ENCODE results near the gene GJA3.
"Not testable (repeated sequence)": the region's sequence is repeated elsewhere in the genome, so short reads cannot be mapped to it uniquely, and the experiment has no call there.

The GJA3 gene

GRCh38 chr13:20181188-20181587 lies 20.3 kb upstream of the GJA3 start:
- DNase-seq = no peak

GRCh38 chr13:20178156-20178555 lies 17.3 kb upstream of the GJA3 start:
- DNase-seq = no peak

DNA sequence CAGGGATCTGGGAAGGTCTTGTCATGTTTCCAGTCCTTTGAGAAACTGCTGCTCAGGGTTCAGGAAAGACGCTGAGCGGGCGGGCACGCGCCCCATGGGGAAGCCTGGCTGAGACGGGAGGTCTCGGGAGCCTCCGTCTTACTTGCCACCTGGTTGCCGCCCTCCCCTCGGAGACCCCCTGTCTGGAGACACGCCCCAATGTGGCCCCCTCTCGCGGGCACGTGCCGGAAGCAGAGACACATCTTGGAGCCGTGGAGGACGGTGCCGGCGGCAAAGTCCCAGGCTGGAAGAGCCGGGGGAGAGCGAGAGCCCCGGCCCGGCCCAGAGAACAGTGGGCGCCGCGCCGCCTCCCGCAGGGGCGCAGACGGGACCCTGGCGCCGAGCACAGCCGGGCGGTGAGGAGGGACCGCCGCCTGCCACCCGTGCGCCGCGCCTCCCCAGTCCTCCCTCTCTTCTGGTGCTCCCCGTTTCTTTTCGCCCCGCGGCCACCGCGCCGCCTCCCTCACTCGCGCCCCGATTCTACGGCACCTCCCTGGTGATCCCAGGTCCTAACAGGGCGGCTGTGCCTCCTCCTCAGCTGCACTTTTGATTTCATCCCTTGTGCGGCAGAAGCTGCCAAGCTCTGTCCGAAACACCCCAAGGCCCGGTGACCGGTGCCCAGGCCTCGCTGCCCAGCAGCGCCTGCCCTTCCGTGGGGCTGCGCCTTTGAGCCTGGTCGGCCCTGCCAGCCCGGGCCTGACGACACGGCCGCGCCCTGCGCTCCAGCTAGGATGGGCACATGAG lies 16.4 kb upstream of the GJA3 start:
- DNase-seq = no peak

DNA sequence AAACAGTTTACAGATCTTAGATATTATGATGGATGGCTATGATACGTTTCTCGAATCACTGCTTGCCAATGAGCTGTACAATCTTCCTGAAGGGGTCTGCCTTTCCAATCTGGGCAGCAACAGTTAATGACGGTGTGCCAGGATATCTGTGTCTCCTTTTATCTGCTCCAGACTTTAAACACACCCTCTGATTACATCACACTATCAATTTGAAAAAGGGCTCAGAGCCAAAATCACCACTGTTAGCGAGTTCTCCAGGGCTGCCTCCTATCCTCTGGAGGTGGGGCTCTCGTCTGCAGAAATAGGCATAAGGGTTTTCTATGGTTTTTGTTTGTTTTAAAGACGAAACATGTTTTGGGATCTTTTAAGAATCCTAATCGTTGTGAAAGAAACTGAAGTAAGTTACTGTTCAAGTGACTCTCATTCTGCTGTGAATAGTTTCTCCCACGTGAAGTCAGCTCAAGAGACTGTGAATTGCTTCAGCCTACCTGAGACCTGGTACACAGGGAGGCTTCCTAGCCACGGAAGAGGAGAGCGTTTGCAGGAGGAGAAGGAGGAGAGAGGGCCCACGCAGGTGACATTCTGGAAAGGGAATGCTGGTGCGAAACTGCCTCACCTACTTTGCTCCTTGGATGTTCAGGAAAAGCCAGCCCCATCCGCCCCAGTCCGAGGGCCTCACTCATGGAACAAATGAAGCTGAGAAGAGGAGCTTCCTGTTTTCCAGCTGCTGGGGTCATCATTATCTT lies 15.2 kb upstream of the GJA3 start:
- DNase-seq = no peak

GRCh38 chr13:20175406-20175794 lies 14.5 kb upstream of the GJA3 start:
- no peak for DNase-seq

- no peak for DNase-seq
These were observed 14.0 kb upstream of the GJA3 start for GRCh38 chr13:20174656-20175405.

DNA sequence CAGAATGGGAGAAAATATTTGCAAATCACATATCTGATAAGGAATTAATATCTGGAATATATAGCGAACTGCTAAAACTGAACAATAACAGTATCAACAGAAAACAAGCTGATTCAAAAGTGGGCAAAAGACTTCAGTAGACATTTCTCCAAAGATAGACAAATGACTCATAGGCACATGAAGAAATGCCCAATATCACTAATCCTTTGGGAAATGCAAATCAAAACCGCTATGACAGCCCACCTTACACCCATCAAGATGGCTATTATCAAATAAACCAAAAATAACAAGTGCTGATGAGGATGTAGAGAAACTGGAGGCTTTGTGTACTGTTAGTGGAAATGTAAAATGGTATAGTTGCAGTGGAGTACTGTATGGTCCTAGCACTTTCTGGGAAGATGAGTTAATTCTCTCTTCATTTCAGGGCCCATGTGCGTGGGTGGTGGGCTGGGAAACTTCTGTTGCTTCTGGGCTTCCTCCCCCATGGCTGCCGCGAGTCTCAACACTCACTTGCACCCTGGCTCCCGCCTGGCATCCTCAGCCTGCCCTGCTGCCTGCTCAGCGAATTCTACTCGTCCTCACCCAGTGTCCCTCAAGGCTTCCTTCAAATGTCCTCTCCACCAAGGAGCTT lies 12.4 kb upstream of the GJA3 start:
- DNase-seq = no peak

DNA sequence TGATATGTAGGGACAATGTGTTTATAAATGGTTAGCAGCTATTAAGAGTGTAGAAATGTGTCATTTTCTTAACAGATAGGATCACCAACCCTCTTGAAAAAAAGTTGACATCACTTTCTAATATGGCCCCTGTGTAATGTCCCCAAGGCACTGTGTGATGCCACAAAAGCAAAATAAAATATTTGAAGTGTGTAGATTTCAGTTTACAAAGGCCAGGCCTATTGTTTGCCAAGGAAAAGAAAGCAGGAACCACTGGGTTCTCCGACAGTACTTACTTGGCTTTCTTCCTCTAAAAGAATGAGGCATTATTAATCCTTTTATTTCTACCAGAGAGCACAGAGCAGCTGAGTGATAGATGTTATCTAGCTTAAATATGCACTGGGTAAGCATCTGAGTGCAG lies 10.5 kb upstream of the GJA3 start:
- no peak for DNase-seq

GRCh38 chr13:20170921-20171320 lies 10.1 kb upstream of the GJA3 start:
- no peak for DNase-seq

DNA sequence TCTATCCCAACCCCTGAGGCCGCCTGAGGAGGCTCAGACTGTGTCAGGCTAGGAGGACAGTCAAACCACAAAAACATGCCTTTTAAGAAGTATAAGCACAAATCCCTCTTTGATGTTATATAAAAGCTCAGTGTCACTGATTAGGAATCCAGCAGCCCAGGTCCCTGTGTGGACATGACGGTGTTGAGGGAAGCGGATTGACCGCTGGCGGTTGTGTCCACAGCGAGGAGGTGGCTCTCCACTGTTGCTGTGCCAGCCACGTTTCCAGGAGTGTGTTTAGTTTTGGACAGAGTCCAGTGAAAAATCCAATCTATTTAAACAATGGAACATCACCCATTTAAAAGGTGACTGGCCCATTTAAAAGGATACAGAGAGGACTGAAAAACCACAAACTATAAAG lies 7.5 kb upstream of the GJA3 start:
- DNase-seq = no peak

DNA sequence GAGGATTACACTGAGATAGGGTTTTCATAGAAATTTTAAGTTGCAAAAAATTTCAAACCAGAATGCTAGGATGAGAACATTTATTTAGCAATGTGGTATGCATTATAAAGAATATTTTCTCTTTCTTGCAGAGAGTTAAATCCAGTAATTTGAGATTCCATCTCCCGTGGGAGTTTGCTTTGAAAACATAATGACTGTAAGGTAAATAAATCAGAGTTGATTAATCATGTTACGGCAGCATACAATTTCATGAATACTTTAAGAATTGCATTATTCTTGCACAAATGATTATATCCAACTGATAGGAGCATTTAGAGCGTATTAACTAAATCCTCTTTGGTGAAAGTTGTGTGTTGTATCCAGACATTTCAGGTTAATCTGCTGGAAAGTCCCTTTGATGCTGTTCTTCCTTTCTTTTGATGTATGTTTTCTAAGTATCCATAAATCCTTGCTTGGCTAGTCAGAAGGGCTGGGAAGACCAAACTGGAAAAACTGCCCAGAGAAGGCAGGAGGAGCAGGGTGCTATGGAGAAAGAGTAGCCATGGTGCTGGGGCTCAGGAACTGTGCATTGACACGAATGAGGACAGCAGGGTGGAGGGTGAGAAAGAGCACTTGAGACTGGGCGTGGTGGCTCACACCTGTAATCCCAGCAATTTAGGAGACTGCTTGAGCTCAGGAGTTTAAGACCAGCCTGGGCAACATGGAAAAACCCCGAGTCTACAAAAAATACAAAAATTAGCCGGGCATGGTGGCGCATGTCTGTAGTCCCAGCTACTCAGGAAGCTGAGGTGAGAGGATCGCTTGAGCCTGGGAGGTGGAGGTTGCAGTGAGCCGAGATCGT lies 4.8 kb upstream of the GJA3 start:
- no peak for DNase-seq

DNA sequence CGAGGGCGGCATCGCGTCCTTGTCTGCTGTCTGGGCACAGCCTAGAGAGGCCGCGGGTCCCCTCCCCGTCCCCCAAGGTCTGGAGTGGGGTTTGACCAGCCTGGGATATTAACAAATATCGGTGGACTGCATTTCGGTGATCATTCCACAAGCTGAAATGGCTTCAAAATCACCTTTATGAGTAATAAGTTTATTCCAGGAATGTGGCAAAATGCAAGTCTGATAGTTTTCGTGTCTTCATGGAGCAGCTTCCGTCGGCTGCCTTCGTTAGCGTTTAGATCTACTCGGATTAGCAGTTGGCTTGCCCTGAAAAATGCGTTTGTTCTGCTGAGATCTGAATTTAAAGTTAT lies 1.1 kb upstream of the GJA3 start:
- DNase-seq = no peak

GRCh38 chr13:20161275-20161950 lies 561 bp upstream of the GJA3 start:
- DNase-seq = no peak

DNA sequence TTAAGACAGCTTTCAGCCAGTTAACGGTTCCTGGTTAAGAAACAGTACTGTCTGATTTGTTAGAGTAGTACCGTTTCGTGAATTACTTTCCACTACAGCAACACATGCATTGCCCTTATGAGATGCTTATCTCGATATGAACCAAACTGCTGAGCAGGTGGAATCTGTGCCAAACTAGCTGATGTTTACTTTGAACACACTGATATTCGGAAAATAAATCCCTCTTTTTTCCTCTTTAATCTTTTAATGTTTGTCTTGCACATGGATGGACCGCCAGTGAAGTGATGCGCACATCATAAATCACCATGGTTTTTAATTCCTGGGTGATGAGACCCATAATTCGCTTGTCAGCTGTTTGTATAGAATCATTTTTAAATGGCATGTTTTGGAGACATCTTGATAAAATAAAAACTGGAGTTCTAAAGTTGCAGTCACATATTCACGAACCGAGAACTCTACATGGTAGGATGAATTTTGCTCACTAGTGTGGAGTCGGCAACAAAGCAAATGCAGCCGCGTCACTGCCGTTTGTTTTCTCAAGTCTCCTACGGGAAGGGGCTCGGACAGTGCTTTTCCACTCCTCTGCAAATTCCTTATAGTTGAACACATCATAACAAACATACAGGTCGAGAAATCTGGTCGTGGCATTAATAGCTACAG lies 1.1 kb downstream of the GJA3 start:
- no peak for DNase-seq

DNA sequence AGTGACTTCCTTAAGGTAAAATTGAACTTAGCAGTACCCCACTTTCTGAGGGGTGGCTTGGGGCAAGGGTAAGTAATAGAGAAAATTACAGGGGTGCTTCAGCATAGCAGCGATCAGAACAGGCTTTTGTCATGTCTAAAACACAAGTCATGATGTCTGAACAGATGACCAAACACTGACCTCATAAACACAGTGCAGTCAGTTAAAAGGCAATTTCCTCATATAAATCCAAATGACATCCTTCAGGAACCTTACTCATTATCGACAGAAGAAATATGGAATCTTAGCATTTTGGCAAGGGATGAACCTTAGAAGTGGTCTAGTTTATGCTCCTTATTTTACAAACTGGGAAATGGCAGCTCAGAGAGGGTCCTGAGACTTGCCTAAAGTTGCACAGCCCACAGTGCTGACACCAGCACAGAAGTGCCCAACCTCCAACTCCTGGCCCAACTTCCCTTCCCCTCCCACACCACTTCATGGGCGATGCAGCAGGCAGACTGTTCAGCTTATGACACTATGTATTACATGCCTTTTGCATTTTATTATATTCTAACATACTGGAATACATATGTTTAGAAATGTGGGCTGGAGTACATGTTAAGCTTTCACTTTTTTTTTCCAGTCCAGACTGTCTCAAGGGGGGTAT lies 3.6 kb downstream of the GJA3 start:
- no peak for DNase-seq

DNA sequence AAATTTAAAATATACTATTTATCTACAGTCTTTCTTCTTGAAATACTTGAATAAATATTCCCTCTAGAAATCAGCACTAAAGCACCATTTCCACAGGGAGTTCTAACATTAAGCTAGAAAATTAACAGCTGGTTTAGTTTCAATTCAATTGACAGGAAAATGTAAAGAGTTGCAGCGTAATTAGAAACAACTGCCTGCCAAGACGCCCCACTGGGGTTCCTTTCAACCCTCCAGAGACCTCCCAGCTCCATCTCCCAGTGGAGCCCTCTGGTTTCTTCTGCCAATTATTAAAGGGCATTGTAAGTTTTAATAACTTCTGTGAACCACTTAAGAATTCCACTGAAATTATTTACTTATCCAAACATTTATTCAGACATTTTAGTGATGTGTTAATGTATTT lies 4.2 kb downstream of the GJA3 start:
- DNase-seq = no peak

GRCh38 chr13:20153290-20153689 lies 7.6 kb downstream of the GJA3 start:
- DNase-seq = not testable (repeated sequence)

DNA sequence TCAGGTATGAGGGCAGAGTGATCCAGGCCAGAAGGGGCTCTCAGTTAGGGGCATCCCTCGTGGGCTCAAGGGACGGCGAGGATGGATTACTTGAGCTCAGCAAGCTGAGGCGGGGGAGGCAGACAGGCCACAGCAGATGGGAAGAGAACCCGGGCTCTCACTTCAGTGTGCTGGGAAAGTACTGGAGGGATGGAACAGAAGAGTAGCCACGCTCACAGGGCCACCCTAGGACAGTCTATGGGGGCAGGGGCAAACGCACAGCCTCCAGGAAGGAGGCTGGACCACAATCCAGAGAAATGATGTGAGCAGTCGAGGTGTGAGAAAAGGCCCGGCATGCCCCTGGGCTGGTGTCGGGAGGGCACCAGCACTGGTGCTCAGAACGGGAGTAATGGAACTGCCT lies 9.2 kb downstream of the GJA3 start:
- DNase-seq = no peak

DNA sequence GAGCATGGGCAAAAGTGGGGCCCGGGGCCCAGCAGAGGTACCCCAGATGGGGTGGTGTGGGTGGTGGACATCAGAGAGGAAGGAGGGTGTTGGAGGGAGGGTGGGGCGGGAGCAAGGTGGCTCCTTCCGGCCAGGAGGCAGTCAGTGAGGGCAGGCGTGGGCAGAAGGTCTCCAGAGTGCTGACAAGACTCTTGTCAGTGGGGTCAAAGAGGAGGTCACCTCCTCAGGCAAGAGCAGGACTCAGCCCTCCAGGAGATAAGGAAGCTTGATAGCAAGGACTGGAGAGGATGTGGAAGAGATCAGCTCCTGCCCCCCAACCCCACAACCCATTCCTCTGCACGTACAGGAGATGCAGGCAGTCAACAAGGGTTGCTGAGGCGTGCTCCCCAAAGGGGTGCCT lies 9.8 kb downstream of the GJA3 start:
- DNase-seq = no peak

DNA sequence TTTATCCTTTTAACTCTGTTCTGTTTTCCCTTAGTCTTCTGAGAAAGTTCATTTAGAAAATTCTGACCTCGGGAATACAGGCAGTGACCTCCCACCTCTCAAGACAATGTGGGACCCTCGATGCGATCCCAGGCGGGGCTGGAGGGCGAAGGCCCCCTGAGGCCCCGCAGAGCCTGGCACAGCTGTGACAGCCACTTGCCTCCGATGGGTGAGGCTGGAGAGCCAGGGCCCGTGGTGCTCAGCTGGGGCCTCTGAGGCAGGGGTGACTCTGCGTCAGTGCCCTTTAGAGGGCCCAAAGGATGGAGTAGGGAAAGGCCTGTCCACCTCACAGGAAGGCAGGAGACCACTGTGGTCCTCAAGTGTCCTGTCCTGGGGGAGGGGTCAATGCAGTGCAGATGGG lies 10.3 kb downstream of the GJA3 start:
- DNase-seq = no peak

- no peak for DNase-seq
These were observed 11.1 kb downstream of the GJA3 start for GRCh38 chr13:20149762-20150161.
